Upper lobe of right lung (tissue), 1 donor: ENCODE measurements around the gene HSPB6. TPM values are rescaled to one million over a fixed set of nuclear protein-coding genes. Genes with fewer than 3 reads are reported as not detected.
"Not testable (repeated sequence)": the region's sequence is repeated elsewhere in the genome, so short reads cannot be mapped to it uniquely, and the experiment has no call there.

ENCODE experiments used
- ATAC-seq: fragments of 200-7000 bp; cut with Tn5 transposase; one replicate; pipeline ENCODE4 v1.9.1; 2020; ENCODE audit warnings: mild to moderate bottlenecking, moderate library complexity
- DNase-seq: peaks from one replicate; pipeline ENCODE4 v3.0.0-alpha.2; 2020
- H3K27ac ChIP-seq: fragments of 200-600 bp; one replicate; pipeline ENCODE4 v1.8.0; 2022
- H3K27me3 ChIP-seq: fragments of 200-600 bp; one replicate; pipeline ENCODE4 v1.8.0; 2022; ENCODE audit warnings: mild to moderate bottlenecking
- H3K36me3 ChIP-seq: fragments of 200-600 bp; one replicate; pipeline ENCODE4 v1.8.0; 2022
- H3K4me1 ChIP-seq: fragments of 200-600 bp; one replicate; pipeline ENCODE4 v1.8.0; 2022
- H3K4me3 ChIP-seq: fragments of 200-600 bp; one replicate; pipeline ENCODE4 v1.8.0; 2022; ENCODE audit warnings: mild to moderate bottlenecking
- H3K9me3 ChIP-seq: fragments of 200-600 bp; one replicate; pipeline ENCODE4 v1.8.0; 2022
- intact Hi-C: fragments of 100-400 bp; cut with DNase I; formaldehyde crosslinking; loops from one replicate; pipeline ENCODE4 v1.11.0; 2022
- total RNA-seq: library from RNA; stranded (reverse); fragmentation: NEBNext Ultra II Directional; extraction: Animal tissue kit (Norgen Biotek cat#: 25700); gene quantifications from one replicate; pipeline ENCODE4 v1.2.1, GENCODE V29; 2021
- TF ChIP-seq, protein P1 (sequence below): fragments of 200-600 bp; IDR thresholded peaks from one replicate; pipeline ENCODE4 v1.8.0; 2022; ENCODE audit warnings: antibody characterized with exemption
- donor health status: DM: no; HTN: yes; CAD: no; lungs with severe emphysema.

HSPB6 gene
- total RNA-seq, 1 donor from 2014 or later = 41.3 TPM

DNA sequence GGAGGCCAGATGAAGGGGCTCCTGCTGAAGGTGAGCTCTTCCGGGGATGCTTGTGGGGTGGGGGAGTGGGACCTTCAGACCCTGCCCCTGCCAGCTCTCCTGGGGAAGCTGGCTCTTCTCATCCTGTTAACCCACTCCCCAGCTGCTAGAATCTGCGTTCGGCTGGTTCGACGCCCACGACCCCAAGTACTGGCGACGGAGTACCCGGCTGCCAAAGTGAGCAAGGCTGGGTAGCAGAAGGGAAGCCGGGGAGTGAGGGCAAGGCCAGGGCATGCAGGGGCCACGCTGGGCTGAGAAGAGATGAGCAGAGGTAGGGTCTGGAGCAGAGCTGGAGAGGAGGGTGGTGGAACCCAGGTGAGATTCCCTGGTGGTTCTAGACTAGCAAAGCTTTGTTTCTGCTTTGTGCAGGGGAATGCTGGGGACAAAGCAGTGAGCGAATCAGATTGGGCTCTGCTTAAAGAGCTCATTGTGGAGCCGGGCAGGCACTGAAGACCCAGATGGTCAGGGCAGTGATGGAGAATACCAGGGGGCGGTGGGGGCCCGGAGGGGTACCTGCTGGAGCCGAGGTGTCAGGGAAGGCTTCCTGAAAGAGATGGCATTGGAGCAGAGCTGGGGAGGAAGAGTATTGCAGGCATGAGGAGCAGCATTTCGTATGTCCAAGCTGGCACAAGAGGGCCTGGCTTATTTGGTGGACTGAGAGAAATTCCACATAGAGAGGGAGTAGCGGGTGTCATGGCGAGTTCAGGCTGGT, 28.7 kb downstream of the HSPB6 start:
- no peak overlapping the region for H3K4me3 ChIP-seq
- H3K9me3 ChIP-seq = no peaks in the 10 kb centered on the region
- intact Hi-C loops = no loop called here
- H3K27ac ChIP-seq = no peak overlapping the region
- DNase-seq = peak; percentile 60
- H3K36me3 ChIP-seq = peaks cover 99% of the 10 kb centered on the region
- no peak for ATAC-seq
- H3K27me3 ChIP-seq = no peaks in the 10 kb centered on the region
- H3K4me1 ChIP-seq = no peaks in the 10 kb centered on the region
- TF ChIP-seq, protein P1, sequence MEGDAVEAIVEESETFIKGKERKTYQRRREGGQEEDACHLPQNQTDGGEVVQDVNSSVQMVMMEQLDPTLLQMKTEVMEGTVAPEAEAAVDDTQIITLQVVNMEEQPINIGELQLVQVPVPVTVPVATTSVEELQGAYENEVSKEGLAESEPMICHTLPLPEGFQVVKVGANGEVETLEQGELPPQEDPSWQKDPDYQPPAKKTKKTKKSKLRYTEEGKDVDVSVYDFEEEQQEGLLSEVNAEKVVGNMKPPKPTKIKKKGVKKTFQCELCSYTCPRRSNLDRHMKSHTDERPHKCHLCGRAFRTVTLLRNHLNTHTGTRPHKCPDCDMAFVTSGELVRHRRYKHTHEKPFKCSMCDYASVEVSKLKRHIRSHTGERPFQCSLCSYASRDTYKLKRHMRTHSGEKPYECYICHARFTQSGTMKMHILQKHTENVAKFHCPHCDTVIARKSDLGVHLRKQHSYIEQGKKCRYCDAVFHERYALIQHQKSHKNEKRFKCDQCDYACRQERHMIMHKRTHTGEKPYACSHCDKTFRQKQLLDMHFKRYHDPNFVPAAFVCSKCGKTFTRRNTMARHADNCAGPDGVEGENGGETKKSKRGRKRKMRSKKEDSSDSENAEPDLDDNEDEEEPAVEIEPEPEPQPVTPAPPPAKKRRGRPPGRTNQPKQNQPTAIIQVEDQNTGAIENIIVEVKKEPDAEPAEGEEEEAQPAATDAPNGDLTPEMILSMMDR = no peak

DNA sequence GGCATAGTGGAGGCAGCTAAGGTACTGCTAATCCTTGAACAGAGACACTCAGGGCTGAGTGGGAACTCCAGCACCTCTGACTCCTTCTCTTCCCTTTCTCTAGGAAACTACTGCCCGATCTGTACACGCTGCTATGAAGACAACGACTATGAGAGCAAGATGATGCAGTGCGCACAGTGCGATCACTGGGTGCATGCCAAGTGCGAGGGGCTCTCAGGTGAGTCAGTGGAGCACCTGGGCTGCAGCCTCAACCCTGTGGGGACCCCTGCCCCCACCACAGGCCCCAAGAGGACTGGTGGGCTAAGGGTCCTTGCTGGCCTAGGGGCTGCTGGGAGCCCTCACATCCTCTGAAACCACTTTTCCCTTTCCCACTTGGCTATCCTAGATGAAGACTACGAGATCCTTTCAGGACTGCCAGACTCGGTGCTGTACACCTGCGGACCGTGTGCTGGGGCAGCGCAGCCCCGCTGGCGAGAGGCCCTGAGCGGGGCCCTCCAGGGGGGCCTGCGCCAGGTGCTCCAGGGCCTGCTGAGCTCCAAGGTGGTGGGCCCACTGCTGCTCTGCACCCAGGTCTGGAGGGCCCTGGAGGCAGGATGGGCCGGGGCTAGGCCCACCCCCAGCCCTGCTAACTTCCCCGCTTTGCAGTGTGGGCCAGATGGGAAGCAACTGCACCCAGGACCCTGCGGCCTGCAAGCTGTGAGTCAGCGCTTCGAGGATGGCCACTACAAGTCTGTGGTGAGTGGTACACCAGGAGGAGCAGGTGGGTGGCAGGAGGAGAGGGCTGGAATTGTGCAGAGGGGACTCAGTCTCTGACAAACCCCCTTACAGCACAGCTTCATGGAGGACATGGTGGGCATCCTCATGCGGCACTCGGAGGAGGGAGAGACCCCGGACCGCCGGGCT, 29.5 kb downstream of the HSPB6 start:
- H3K36me3 ChIP-seq = peaks cover 100% of the 10 kb centered on the region
- no peaks in the 10 kb centered on the region for H3K4me1 ChIP-seq
- intact Hi-C loops = no loop called here
- ATAC-seq (no peak), DNase-seq (no peak)
- H3K27ac ChIP-seq = no peak overlapping the region
- H3K27me3 ChIP-seq = no peaks in the 10 kb centered on the region
- no peak overlapping the region for H3K4me3 ChIP-seq
- TF ChIP-seq, protein P1 = no peak
- no peaks in the 10 kb centered on the region for H3K9me3 ChIP-seq

DNA sequence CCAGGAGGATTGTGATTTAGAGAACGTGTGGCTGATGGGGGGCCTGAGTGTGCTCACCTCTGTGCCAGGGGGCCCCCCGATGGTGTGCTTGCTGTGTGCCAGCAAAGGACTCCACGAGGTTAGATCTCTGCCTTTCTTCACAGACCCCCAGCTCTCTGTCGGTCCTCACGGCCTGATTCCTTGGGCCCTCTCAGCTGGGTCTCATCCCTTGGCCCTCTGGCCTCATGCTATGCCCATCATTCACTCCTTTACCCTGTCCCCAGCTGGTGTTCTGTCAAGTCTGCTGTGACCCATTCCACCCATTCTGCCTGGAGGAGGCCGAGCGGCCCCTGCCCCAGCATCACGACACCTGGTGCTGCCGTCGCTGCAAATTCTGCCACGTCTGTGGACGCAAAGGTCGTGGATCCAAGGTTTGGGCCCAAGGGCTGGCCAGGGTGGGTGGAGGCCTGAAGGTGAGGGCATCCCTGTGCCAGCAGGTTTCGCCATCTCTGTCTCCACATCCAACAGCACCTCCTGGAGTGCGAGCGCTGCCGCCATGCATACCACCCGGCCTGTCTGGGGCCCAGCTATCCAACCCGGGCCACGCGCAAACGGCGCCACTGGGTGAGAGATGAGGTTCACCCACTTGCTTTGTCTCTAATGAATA, 31.5 kb downstream of the HSPB6 start:
- intact Hi-C loops = no loop called here

DNA sequence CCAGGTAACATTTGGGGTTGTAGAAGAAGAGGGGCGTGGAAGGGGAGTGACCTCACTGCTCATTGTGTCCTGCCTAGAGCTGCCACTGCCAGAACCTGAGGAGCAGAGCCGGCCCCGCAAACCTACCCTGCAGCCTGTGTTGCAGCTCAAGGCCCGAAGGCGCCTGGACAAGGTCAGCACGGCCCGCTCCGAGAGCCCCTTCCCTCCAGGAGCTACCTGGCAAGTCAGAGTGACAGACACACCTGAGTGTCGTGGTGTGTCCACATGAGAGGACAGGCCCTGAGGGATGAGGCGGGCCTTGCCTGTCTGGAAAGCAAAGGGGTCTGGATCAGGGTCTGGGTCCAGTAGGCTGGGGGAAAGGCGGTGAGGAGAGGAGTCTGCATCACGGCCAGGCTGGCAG, 32.3 kb downstream of the HSPB6 start:
- Histone ChIP-seq H3K9me3 (no peaks in the 10 kb centered on the region), H3K36me3 (peaks cover 93% of the 10 kb centered on the region), H3K27me3 (no peaks in the 10 kb centered on the region), H3K4me3 (no peak overlapping the region), H3K4me1 (peaks cover under 1% of the 10 kb centered on the region), H3K27ac (no peak overlapping the region)
- intact Hi-C loops = no loop called here
- TF ChIP-seq, protein P1 = no peak
- DNase-seq = no peak
- no peak for ATAC-seq

More for the DNA sequence above, 31.5 kb downstream of the HSPB6 start:
- Histone ChIP-seq H3K27me3 (no peaks in the 10 kb centered on the region), H3K27ac (no peak overlapping the region), H3K9me3 (no peaks in the 10 kb centered on the region), H3K36me3 (peaks cover 96% of the 10 kb centered on the region), H3K4me1 (no peaks in the 10 kb centered on the region), H3K4me3 (no peak overlapping the region)
- ATAC-seq (no peak), DNase-seq (no peak)
- TF ChIP-seq, protein P1 = no peak

DNA sequence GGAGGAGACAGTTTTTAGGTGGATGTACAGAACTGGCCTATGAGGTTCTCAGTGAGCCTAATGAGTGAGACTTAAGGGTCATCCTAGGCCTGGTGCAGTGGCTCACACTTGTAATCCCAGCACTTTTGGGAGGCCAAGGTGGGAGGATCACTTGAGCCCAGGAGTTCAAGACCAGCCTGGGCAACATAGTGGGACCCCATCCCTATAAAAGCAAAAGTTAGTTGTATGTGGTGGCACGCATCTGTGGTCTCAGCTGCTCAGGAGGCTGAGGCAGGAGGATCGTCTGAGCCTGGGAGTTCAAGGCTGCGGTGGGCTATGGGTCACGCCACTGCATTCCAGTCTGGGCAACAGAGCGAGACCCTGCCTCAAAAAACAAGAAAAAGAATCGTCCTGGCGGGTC, 32.7 kb downstream of the HSPB6 start:
- H3K27me3 ChIP-seq, H3K4me1 ChIP-seq, H3K4me3 ChIP-seq, DNase-seq, H3K27ac ChIP-seq, H3K9me3 ChIP-seq, ATAC-seq, intact Hi-C loops: not testable (repeated sequence)
- peaks cover 89% of the 10 kb centered on the region for H3K36me3 ChIP-seq
